Glutamatergic neuron (in vitro differentiated cells): ENCODE measurements around the gene TNFRSF13B. TPM values are rescaled to one million over a fixed set of nuclear protein-coding genes. Genes with fewer than 3 reads are reported as not detected.
"Not testable (repeated sequence)": the region's sequence is repeated elsewhere in the genome, so short reads cannot be mapped to it uniquely, and the experiment has no call there.

ENCODE experiments used
- DNase-seq: peaks from one replicate; pipeline ENCODE4 v3.0.0; 2022
- H3K27ac Mint-ChIP-seq: one replicate; pipeline ENCODE4 v1.8.0; 2020; ENCODE audit warnings: mild to moderate bottlenecking, mixed read lengths, inconsistent platforms; ENCODE audit not compliant: unreplicated experiment
- H3K27me3 Mint-ChIP-seq: one replicate; pipeline ENCODE4 v1.8.0; 2020; ENCODE audit warnings: mild to moderate bottlenecking, moderate library complexity, mixed read lengths, inconsistent platforms; ENCODE audit not compliant: unreplicated experiment
- H3K36me3 Mint-ChIP-seq: one replicate; pipeline ENCODE4 v1.8.0; 2020; ENCODE audit warnings: mild to moderate bottlenecking, mixed read lengths, inconsistent platforms; ENCODE audit not compliant: unreplicated experiment
- H3K4me1 Mint-ChIP-seq: one replicate; pipeline ENCODE4 v1.8.0; 2020; ENCODE audit warnings: mild to moderate bottlenecking, low read depth, mixed read lengths, inconsistent platforms; ENCODE audit not compliant: unreplicated experiment
- H3K4me3 Mint-ChIP-seq: one replicate; pipeline ENCODE4 v1.8.0; 2020; ENCODE audit warnings: mild to moderate bottlenecking, mixed read lengths, inconsistent platforms; ENCODE audit not compliant: unreplicated experiment
- H3K9me3 Mint-ChIP-seq: one replicate; pipeline ENCODE4 v1.8.0; 2020; ENCODE audit warnings: mild to moderate bottlenecking, moderate library complexity, mixed read lengths, inconsistent platforms; ENCODE audit not compliant: unreplicated experiment
- CTCF ChIP-seq: fragments of 200-600 bp; sonication (generic); IDR thresholded peaks from one replicate; pipeline ENCODE4 v1.5.0; 2021; ENCODE audit not compliant: partially characterized antibody, unreplicated experiment
- total RNA-seq: library from RNA; stranded (reverse); fragmentation: NEBNext Ultra II Directional; extraction: Animal tissue kit (Norgen Biotek cat#: 25700); gene quantifications from one replicate; pipeline ENCODE4 v1.2.1, GENCODE V29; 2021; ENCODE audit not compliant: unreplicated experiment

Gene TNFRSF13B
- total RNA-seq, 1 donor from 2014 or later: not detected

GRCh38 chr17:16974569-16975276 is 2.8 kb upstream of the TNFRSF13B start:
- peaks cover 3% of the 10 kb centered on the region for H3K27me3 Mint-ChIP-seq

GRCh38 chr17:16973760-16974540 is 2.0 kb upstream of the TNFRSF13B start:
- no peak for DNase-seq
- peaks cover 8% of the 10 kb centered on the region for H3K36me3 Mint-ChIP-seq
- no peak overlapping the region for H3K4me3 Mint-ChIP-seq
- peaks cover 3% of the 10 kb centered on the region for H3K27me3 Mint-ChIP-seq
- no peak for TF ChIP-seq CTCF
- peaks cover 26% of the 10 kb centered on the region for H3K4me1 Mint-ChIP-seq
- H3K27ac Mint-ChIP-seq: no peak overlapping the region
- no peaks in the 10 kb centered on the region for H3K9me3 Mint-ChIP-seq

More at GRCh38 chr17:16974569-16975276, 2.8 kb upstream of the TNFRSF13B start:
- Mint-ChIP-seq H3K9me3 (no peaks in the 10 kb centered on the region), H3K4me3 (no peak overlapping the region), H3K4me1 (peaks cover 26% of the 10 kb centered on the region), H3K27ac (no peak overlapping the region), H3K36me3 (peaks cover 8% of the 10 kb centered on the region)
- no peak for DNase-seq
- TF ChIP-seq CTCF: no peak

GRCh38 chr17:16973043-16973442 is 1.1 kb upstream of the TNFRSF13B start:
- H3K4me1 Mint-ChIP-seq: peaks cover 26% of the 10 kb centered on the region
- H3K4me3 Mint-ChIP-seq, DNase-seq, H3K27me3 Mint-ChIP-seq, H3K36me3 Mint-ChIP-seq, H3K27ac Mint-ChIP-seq, H3K9me3 Mint-ChIP-seq: not testable (repeated sequence)

- no peak for DNase-seq
- TF ChIP-seq CTCF: no peak
- no peak overlapping the region for H3K27ac Mint-ChIP-seq
- peaks cover 26% of the 10 kb centered on the region for H3K4me1 Mint-ChIP-seq
- H3K36me3 Mint-ChIP-seq: peaks cover 7% of the 10 kb centered on the region
- H3K27me3 Mint-ChIP-seq: peaks cover 3% of the 10 kb centered on the region
- no peaks in the 10 kb centered on the region for H3K9me3 Mint-ChIP-seq
- peak overlapping the region; percentile 5 for H3K4me3 Mint-ChIP-seq
These were observed 428 bp upstream of the TNFRSF13B start for GRCh38 chr17:16972346-16972745.

GRCh38 chr17:16969931-16970906 is 1.7 kb downstream of the TNFRSF13B start:
- no peak for DNase-seq
- no peaks in the 10 kb centered on the region for H3K9me3 Mint-ChIP-seq

More at GRCh38 chr17:16969931-16970906, 1.7 kb downstream of the TNFRSF13B start:
- H3K4me3 Mint-ChIP-seq: no peak overlapping the region
- no peak for TF ChIP-seq CTCF
- H3K36me3 Mint-ChIP-seq: no peaks in the 10 kb centered on the region
- peaks cover 14% of the 10 kb centered on the region for H3K4me1 Mint-ChIP-seq
- H3K27me3 Mint-ChIP-seq: peaks cover 3% of the 10 kb centered on the region
- no peak overlapping the region for H3K27ac Mint-ChIP-seq
